CD4-positive, alpha-beta T cell treated with Interleukin-15 for 4 hours (primary cell): ENCODE results near the gene C5orf15.
"Not testable (repeated sequence)": the region's sequence is repeated elsewhere in the genome, so short reads cannot be mapped to it uniquely, and the experiment has no call there.

ENCODE experiments used
- DNase-seq: peaks from one replicate; pipeline ENCODE4 v3.0.0-alpha.2; 2020; ENCODE audit warnings: low spot score

The C5orf15 gene

DNA sequence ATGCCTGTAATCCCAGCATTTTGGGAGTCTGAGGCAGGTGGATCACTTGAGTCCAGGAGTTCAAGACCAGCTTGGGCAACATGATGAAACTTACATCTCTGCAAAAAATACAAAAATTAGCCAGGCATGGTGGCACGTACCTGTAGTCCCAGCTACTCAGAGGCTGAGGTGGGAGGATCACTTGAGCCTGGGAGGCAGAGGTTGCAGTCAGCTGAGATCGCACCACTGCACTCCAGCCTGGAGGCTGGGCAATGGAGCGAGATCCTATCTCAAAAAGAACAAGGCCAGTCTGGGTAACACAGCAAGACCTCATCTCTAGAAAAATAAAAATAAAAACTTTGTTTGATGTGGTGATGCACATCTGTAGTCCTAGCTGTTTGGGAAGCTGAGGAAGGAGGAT lies 30.8 kb downstream of the C5orf15 start:
- DNase-seq: not testable (repeated sequence)

DNA sequence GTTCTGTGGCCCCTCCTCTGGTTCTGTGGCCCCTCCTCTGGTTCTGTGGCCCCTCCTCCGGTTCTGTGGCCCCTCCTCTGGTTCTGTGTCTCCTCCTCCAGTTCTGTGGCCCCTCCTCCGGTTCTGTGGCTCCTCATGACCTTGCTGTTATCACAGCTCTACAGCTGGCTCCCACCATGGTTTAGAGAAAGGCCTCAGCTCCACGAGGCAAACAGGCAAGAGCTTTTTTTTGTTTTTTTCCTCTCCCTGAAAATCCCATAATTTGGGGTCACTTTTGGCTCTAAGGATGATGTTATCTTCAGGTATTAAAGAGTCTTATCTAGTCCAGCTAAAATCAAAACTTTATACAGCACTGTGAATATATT lies 31.8 kb downstream of the C5orf15 start:
- no peak for DNase-seq

DNA sequence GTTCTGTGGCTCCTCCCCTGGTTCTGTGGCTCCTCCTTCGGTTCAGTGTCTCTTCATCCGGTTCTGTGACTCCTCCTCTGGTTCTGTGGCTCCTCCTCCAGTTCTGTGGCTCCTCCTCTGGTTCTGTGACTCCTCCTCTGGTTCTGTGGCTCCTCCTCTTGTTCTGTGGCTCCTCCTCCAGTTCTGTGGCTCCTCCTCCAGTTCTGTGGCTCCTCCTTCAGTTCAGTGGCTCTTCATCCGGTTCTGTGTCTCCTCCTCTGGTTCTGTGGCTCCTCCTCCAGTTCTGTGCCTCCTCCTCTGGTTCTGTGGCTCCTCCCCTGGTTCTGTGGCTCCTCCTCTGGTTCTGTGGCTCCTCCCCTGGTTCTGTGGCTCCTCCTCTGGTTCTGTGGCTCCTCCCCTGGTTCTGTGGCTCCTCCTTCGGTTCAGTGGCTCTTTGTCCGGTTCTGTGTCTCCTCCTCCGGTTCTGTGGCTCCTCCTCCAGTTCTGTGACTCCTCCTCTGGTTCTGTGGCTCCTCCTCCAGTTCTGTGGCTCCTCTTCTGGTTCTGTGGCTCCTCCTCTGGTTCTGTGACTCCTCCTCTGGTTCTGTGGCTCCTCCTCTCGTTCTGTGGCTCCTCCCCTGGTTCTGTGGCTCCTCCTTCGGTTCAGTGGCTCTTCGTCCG lies 32.3 kb downstream of the C5orf15 start:
- DNase-seq: not testable (repeated sequence)

DNA sequence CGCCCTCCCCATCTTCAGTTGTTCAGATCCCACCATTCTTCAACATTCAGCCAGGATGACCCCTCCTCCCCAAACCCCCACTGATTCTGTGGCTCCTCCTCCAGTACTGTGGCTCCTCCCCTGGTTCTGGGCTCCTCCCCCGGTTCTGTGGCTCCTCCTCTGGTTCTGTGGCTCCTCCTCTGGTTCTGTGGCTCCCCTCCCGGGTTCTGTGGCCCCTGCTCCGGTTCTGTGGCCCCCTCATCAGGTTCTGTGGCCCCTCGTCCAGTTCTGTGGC lies 32.8 kb downstream of the C5orf15 start:
- no peak for DNase-seq

DNA sequence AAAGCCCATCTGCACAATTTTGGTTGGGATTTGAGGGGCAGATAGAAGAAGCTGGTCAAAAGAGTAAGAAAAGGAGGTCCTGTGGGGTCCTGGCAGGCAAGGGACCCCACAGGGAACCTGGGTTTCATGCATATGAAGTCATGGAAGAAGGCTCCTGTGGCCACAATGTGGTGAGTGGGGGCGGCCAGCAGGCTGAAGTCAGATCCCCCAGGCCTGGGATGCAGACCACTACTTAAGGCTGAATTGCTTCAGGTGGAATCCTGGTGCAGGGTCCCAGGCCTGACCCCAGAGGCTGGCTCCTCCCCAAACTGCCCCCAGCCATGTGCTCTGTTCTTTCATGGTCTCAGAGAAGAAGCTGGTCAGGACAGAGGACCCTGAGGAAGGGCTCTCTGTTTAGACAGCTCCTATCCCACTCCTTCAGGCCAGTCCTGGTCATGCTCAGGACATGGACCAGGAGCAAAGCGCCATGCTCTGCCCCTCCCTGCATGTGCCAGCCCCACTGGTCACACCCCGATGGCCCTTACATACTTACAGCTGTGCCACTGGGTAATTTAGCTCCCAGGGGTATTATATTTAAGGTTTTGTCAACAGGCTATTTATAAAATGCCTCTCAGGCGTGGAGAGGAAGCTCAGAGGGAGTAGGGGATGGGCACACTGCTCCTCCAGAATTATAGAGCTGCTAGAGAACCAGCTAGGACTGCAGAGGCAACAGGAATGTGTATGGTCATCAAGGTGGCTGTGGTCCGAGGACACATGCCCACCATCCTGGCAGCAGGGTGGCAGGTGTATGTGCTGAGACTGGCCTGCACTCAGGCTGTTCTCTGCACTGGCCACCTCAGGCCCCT lies 33.4 kb downstream of the C5orf15 start:
- no peak for DNase-seq

DNA sequence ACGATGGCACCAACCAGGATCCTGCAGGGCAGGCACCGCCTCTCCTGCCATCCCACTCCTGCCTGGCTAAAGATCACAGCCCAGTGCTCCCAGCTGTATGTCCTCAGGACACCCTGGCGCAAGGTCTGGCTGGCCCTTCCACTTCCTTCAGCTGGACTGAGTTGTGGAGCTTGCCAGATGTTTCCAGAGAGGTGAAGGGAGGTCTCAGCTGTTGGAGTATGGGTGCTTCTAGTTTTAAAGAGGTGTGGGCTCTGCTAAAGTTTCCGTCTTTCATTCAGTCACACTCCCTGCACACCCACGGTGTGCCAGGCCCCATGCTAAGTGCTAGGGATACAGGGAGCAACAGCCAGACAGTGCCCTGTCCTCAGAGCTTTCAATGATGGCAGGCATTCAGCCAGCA lies 34.1 kb downstream of the C5orf15 start:
- no peak for DNase-seq

DNA sequence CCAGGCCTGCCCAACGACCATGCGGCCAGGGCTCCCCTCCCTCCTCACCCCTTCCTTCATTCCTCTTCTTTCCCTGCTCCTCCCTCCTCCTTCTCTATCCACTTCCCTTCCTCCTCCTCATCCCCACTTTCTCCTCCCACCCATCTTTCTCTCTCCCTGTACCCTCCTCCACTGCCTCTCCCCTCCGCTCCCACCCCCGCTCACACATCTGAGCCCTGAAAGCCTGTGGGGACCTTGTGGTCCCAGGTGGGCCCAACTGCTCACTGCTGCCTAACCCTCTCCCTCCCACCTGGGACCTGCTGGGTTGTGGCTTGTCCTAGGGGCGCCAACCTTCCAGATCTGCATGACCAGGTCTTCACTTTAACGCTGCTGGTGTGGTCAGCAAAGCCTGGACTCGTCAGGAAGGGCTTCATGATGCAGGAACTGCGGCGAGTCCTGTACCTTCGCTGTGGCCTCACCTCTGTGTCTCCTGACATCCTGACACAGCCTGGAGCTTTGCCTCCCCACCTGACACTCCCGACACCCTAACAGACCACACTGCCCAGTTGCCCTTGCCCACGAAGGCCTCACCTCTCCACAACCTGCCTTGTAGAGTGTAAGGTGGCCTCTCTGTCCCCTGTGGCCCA lies 34.6 kb downstream of the C5orf15 start:
- no peak for DNase-seq

DNA sequence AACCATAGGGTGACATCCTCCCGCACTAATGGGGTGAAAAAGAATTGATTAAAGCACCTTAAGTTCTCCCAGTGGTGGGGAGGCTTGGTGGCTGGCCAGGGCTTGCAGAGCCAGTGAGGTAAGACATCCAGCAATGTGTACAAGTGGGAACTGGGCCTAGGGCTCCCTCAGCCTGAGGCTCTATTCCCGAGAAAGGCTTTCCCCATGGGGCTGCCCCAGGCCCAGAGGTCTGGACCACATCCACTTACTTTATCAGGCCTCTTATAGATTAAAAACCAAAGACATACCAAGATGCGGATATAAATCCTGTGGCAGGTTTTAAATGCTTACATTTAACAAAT lies 35.3 kb downstream of the C5orf15 start:
- no peak for DNase-seq

DNA sequence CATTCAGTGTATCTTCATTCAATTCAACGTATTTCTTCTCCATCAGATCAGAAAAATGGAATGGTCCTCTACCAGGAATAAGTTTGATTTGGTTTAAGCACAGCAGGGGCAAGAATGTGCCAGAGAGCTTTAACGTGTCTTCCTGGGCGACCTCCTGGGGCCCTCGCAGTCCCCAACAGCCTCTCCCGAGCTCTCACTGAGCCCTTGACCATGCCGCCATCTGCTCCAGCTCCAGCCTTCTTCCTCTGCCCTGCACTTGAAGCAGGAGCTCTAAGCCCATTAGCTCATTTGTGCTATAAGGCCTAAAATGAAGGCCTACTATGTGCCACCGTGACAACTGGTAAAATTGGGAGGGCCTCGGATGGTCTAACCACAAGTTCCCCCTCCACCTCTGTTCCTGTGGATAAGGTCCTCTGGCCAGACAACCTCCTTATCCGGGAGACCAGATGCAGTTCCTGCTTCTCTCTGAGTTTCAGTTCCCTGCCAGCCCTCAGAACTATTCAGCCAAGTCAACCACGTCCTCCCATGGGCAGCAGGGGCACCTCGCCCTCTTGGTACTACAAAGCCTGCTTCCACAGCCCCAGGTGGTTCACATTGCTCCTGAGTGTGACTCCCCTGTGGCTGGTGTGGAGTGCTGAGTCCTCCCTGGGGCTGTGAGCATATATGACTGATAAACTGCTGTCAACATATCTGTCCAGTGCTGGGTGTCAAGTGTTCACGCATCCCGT lies 35.8 kb downstream of the C5orf15 start:
- no peak for DNase-seq

DNA sequence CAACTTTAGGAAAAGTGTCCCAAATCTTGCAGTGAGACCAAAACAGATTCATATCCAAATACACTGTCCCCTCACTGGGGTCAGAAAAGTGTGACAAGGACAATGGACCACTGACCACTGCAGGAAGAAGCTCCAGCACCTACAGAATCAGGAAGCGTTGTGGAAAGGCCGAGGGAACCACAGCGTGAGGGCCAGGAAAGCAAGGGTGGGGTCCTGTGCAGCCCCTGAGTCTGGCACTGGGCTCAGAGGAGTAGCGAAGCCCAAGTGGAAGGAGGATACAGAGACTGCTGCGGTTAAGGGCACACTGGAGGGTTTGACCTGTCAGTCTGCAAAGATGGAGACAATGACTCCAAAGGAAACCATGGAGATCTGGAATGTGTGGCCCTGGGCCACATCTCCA lies 36.9 kb downstream of the C5orf15 start:
- DNase-seq: no peak

DNA sequence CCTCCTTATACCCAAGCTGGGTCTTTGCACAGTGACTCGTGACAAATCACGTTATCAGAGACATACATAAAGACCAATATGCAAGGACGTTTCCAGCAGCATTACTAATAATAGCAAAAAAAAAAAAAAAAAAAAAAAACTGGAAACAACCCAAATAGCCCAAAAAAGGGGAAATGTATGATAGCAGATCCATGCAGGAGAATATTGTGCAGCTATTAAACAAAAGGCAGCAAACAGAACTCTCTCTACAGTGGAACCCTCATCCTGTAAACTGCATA lies 37.7 kb downstream of the C5orf15 start:
- no peak for DNase-seq

DNA sequence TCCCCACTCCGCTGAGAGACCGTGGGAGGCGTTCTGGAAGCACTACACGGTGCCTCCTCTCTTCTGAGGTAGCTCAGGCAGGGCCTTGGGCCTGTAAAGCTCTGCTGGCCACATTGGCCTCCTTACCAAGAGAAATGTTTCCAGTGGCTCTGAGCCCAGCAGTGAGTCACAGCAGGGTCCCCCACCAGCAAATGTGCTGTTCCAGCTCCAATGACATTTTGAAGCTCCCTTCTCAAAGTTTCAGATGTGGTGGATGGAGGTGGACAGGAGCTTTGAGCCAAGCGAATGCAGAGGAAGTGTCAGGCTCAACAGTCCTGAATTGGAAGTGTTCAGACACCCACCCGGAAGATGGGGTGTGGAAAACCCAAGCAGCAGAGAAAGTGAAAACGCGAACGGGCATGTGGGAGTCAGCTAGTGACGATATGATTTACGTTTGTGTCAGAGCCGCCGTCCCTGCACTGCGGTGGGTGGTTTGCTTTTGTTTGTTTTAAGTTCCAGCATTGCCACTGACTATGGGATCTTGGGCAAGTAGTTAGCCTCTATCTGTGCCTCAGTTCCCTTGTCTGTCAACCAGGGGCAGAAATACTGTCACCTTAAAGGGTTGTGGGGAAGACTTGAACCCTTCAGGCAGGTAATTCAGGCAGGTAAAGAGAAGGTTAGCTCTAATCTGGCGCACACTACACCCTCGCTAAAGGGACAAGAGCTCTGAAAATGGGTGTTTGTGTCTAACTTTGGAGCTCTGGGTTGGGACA lies 38.2 kb downstream of the C5orf15 start:
- peak; percentile 32 for DNase-seq

DNA sequence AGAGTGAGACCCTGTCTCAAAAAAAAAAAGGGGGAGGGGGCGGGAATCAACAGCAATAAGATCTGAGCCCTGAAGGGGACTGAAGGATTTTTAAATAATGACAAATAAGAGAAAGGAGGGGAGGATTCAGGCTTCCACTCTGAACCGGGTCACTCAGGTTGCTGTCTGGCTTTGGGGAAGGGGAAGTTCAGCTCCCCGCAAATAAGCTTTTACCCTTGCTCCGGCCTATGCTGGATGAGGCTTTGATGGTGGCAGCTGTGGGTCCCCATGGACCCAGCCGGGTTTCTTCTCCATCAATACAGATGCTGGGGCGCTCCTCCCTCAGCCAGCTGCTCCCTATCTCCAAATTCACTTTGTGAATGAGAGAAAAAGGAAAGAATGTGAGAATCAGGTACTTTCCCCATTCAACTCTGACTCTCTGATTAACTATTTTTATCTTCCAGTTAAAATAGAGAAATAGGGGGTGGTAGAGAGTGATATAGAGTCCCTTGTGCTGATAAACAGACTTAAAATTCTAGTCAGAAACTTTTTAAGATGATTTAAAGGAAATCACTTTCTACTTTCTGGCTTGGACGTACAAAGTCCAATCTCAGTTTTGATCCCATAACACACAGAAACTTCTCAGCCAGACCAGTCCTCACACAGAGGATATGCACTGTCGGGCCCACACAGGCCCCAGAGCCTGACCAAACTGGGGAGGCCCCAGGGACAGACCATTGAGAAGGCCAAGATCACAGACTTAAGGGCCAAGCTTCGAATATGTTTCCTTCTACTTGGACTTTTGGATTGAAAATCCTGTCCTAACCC lies 39.6 kb downstream of the C5orf15 start:
- DNase-seq: no peak

DNA sequence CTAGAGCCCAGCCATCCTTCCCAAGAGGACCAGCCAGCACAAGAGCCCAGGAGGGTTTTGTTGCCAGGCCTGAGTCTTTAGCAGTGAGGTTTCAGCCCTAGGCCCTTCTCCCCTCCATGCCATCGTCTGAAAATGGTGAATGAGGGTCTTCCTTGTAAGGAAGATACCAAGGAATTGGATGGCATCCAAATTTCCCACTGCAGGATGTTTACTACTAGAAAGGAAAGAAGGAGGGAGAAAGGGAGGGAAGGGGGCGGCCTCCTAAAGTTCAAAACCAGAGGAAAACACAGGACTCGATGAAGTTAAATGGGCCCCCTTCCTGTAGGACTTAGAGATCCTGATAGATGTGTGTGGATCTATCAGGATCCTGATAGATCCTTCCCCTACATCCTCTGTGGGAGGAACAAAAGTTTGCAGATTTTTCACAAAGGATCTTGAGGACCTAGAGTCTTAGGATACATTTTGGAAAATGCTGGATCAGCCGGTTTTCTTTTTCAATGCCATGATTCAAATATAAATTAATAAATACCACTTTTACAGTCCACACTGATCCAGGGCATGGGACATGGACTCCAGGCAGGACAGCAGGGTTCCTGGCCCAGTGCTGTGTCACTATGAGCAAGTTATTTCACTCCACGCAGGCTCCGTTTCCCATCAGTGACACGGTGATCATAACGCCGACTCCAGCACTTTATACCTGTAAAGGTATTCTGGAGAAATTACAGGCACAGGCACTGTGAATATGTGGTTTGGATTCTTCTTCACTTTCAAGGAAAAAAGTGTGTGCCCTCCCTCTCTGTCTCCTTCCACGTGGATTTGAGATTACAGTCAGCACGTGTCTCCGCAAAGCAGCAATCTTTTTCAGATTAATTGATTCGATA lies 40.9 kb downstream of the C5orf15 start:
- DNase-seq: no peak

DNA sequence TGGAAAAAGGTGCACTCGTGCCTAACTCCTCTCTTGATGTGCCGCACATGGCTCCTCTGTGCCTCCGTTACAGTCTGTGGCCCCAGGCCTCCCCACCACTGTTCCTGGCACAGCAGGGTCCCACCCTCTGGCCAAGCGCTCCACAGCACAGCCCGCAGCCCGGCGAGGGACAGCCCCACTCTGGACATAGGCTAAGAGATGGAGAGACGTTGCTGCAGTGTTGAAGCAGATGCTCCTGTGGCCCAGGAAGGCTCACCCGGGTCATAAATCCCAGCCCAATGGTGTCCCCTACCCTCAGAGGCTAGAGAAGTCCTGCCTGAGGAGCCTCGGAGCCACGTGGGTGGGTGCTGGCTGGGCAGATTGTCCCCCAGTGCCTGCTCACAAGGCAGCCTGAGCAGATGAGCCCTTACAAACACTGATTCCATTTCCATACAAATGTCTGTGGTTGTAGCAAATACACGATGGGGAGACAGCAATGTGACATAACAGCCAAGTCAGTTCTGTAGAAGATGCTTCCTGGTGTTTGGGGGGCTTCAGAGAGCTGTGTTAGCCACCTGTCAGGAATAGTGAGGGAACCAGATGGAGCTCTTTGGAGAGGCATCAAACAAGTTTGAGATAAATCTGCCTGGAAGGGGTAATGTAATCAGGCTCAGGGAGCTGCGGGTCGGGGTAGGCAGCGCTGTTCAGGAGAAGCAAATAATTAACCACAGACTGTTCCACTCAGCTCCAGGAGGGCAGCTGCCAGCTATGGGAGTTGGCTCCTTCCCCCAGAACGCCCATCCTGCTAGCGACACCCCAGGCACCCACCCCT lies 41.7 kb downstream of the C5orf15 start:
- no peak for DNase-seq

DNA sequence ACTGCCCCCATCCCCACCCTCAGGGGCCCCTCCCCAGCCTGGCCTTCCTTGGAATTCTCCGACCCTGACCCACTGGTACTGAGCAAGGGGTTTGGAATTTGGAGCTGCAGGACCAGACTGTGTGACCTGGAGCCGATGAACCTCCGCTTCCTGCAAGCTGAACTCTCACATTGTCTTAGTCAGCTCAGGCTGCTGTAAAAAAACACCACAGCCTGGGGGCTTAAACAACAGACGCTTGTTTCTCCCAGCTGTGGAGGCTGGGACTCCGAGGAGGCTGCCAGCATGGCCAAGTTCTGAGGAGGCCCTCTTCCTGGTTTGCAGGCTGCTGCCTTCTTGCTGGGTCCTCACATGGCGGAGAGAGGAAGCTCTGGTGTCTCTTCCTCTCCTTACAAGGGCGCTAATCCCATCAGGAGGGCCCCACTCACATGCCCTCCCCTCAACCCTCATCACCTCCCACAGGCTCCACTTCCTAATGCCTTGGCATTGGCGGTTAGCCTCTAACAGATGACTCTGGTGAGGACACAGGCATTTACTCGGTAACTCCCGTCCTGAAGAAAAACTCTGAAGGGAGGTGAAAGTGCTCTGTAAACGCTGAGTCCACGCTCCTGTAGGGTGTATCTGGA lies 42.4 kb downstream of the C5orf15 start:
- no peak for DNase-seq

DNA sequence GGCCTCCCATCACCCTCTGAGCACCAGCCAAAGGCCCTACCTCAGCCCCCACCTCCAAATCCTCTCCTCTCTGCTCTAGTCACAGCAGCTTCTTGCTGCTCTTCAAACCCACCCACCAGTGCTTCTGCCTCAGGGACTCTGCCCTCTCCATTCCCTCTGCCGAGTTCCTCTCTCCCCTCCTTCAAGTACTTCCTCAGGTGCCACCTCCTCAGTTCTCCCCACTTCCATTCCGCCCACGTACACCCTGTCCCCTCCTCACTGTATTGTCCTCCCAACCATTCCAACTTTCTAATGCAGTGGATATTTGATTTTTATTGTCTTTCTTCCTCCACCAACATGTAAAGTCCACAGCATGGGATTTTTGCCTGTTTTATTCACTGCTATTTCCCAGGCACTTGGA lies 43.2 kb downstream of the C5orf15 start:
- no peak for DNase-seq

DNA sequence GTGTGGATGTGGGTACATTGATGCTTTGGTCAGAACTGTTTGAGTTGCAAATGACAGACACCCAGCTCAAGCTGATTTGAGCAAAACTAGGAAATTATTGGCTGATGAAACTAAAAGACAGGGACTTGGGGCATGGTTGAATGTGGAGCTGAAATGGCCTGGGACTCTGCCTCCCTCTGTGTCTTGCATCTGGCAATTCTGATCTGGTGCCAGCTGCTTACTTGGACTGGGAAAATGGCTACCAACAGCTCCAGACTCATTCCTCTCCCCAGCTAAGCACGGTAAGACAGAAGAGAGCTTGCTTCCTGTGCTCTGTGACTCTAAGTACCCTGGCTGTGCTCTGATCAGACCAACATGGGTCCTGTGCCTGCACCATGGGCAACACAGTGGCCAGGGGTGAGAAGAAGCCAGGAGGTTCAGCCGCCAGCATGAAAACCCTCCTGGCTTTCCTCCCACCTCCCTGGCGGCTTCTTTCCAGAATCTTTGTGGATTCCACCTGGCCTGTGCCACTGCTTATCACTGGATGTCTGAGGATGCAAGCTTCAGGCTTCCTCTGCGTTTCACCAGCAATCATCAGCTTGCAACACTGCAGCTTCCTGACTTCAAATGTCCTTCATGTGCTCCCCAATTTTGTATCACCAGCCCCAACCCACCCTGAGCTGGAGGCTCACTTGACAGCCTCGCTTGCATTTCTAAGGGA lies 44.1 kb downstream of the C5orf15 start:
- DNase-seq: no peak

DNA sequence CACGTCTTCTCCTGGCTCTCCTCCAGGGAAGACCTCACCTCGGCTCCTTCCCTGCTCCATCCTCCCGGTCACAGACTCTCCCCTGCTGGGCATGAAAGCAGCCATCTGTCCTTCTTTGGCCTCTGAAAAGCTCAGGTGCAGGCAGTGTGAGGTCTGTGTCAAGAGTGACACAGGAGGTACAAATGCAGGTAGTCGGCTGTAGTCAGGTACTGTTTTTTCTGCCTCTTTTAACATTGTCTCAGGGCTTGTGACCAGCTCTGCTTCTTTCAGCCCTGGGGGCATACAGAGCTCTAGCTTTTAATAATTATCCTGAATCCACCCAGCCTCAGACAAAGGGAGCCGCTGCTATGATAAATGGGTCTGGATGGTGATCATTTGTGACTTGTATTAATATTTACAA lies 46.4 kb downstream of the C5orf15 start:
- DNase-seq: no peak
